ENCODE results near the gene FAM117A. TPM values are rescaled to one million over a fixed set of nuclear protein-coding genes. Genes with fewer than 3 reads are reported as not detected.

The FAM117A gene
- total RNA-seq, 1 experiment from 2014 or later, result 10.1 TPM

DNA sequence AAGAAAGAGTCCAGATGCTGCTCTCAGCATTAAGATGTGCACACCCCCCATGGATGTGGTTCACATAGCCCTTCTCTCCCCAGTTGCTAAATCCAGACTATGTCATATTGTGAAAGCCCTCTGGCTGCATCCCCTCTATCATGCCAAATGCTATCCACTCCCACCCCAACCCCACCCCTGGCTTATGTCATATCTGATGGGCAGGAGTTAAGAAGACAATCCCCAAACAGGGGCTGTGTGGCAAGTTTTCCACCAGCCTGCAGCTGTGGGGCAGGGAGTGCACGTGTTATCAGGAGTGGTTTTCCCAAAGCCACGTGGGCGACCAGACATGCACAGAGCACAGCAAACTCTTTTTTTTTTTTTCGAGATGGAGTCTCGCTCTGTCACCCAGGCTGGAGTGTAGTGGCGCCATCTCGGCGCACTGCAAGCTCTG lies 10.0 kb downstream of the FAM117A start:
- H3K9me3 ChIP-seq (ENCODE audit: low read depth, low read length, poor library complexity, severe bottlenecking), result no peaks in the 10 kb centered on the region
- H3K27me3 ChIP-seq (replicated peaks; ENCODE audit: insufficient read depth, low read depth, low read length, poor library complexity), result no peaks in the 10 kb centered on the region
- no peak for DNase-seq (ENCODE audit: low spot score)
- no TSS peak for BruUV-seq (replicated peaks)
- H3K27ac ChIP-seq (ENCODE audit: low read depth, low read length, poor library complexity, severe bottlenecking), result no peak overlapping the region
- no peaks in the 10 kb centered on the region for H3K36me3 ChIP-seq (ENCODE audit: insufficient read depth, low read length, poor library complexity, severe bottlenecking)
- CTCF ChIA-PET, result no interaction called here
- no peak overlapping the region for H3K4me3 ChIP-seq (ENCODE audit: low read depth, low read length, poor library complexity, severe bottlenecking)
- POLR2A ChIA-PET (ENCODE audit: low non-redundant PET), result no interaction called here
- TF ChIP-seq, protein P1, sequence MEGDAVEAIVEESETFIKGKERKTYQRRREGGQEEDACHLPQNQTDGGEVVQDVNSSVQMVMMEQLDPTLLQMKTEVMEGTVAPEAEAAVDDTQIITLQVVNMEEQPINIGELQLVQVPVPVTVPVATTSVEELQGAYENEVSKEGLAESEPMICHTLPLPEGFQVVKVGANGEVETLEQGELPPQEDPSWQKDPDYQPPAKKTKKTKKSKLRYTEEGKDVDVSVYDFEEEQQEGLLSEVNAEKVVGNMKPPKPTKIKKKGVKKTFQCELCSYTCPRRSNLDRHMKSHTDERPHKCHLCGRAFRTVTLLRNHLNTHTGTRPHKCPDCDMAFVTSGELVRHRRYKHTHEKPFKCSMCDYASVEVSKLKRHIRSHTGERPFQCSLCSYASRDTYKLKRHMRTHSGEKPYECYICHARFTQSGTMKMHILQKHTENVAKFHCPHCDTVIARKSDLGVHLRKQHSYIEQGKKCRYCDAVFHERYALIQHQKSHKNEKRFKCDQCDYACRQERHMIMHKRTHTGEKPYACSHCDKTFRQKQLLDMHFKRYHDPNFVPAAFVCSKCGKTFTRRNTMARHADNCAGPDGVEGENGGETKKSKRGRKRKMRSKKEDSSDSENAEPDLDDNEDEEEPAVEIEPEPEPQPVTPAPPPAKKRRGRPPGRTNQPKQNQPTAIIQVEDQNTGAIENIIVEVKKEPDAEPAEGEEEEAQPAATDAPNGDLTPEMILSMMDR (conservative IDR thresholded peaks at IDR 0.05; ENCODE audit: low read depth, low read length), result no peak
- no peak for TF ChIP-seq EZH2 (IDR thresholded peaks at IDR 0.05; ENCODE audit: borderline replicate concordance, low read depth, low read length, poor library complexity, severe bottlenecking)
- intact Hi-C loops (cut with micrococcal nuclease; ENCODE audit: unreplicated experiment), result no loop called here
- H3K4me1 ChIP-seq (ENCODE audit: insufficient read depth, low read length, poor library complexity, severe bottlenecking), result no peaks in the 10 kb centered on the region

DNA sequence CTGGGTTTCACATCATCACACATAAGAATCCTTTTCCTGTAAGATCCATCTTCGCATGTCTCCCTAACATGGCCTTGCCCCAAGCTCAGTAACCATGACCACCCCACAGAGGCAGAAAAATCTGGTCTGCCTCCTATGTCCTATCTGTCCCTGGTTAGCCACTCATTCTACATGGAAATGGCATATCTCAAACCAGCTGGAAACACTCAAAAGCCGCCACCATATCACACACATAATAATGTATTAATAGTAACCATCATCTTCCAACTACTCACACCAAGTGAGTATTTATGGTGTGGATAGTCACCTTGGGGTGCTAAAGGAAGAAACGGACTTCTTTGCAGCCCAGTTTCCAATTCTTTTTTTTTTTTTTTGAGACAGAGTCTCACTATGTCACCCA lies 11.4 kb downstream of the FAM117A start:
- intact Hi-C loops (cut with micrococcal nuclease; ENCODE audit: unreplicated experiment), result no loop called here
- BruUV-seq (replicated peaks), result no TSS peak
- Histone ChIP-seq H3K4me1 (ENCODE audit: insufficient read depth, low read length, poor library complexity, severe bottlenecking) (no peaks in the 10 kb centered on the region), H3K9me3 (ENCODE audit: low read depth, low read length, poor library complexity, severe bottlenecking) (no peaks in the 10 kb centered on the region), H3K27ac (ENCODE audit: low read depth, low read length, poor library complexity, severe bottlenecking) (no peak overlapping the region), H3K4me3 (ENCODE audit: low read depth, low read length, poor library complexity, severe bottlenecking) (no peak overlapping the region), H3K36me3 (ENCODE audit: insufficient read depth, low read length, poor library complexity, severe bottlenecking) (no peaks in the 10 kb centered on the region), H3K27me3 (replicated peaks; ENCODE audit: insufficient read depth, low read depth, low read length, poor library complexity) (no peaks in the 10 kb centered on the region)
- TF ChIP-seq, protein P1 (conservative IDR thresholded peaks at IDR 0.05; ENCODE audit: low read depth, low read length), result no peak
- no peak for TF ChIP-seq EZH2 (IDR thresholded peaks at IDR 0.05; ENCODE audit: borderline replicate concordance, low read depth, low read length, poor library complexity, severe bottlenecking)
- ChIA-PET CTCF (no interaction called here), POLR2A (ENCODE audit: low non-redundant PET) (interaction anchor here (0.7 kb wide), 1 partner anchor 37 kb away, joined by 4 read pairs; no protein-coding TSS in a partner anchor)
- DNase-seq (ENCODE audit: low spot score), result no peak

DNA sequence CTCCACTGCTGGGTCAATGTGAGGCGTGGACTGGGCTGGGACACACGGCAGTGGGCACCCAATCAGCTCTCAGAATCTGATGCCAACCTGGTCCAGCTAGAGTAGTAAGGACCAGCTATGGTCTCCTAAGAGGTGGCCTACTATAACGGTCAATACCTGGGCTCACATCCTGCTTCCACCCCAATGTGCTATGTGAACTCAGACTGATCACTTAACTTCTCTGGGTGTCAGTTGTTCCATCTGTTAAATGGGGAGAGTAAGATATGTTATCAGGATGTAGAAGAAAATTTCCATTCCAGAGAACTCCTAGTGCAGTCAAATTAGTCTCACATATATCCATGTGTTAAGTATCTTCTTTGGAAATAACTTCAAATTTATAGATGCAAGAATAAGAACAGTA lies 14.2 kb downstream of the FAM117A start:
- no peaks in the 10 kb centered on the region for H3K9me3 ChIP-seq (ENCODE audit: low read depth, low read length, poor library complexity, severe bottlenecking)
- H3K27me3 ChIP-seq (replicated peaks; ENCODE audit: insufficient read depth, low read depth, low read length, poor library complexity), result no peaks in the 10 kb centered on the region
- CTCF ChIA-PET, result no interaction called here
- no peak overlapping the region for H3K27ac ChIP-seq (ENCODE audit: low read depth, low read length, poor library complexity, severe bottlenecking)
- H3K4me1 ChIP-seq (ENCODE audit: insufficient read depth, low read length, poor library complexity, severe bottlenecking), result no peaks in the 10 kb centered on the region
- no peak for TF ChIP-seq EZH2 (IDR thresholded peaks at IDR 0.05; ENCODE audit: borderline replicate concordance, low read depth, low read length, poor library complexity, severe bottlenecking)
- TF ChIP-seq, protein P1 (conservative IDR thresholded peaks at IDR 0.05; ENCODE audit: low read depth, low read length), result no peak
- POLR2A ChIA-PET (ENCODE audit: low non-redundant PET), result no interaction called here
- H3K4me3 ChIP-seq (ENCODE audit: low read depth, low read length, poor library complexity, severe bottlenecking), result no peak overlapping the region
- H3K36me3 ChIP-seq (ENCODE audit: insufficient read depth, low read length, poor library complexity, severe bottlenecking), result no peaks in the 10 kb centered on the region
- intact Hi-C loops (cut with micrococcal nuclease; ENCODE audit: unreplicated experiment), result no loop called here
- BruUV-seq (replicated peaks), result no TSS peak
- no peak for DNase-seq (ENCODE audit: low spot score)
